ENCODE data around the gene ZNF490. TPM values are rescaled to one million over a fixed set of nuclear protein-coding genes. Genes with fewer than 3 reads are reported as not detected.

Gene ZNF490
- total and polyA plus RNA-seq, 10 of the 15 experiments (the other 5 are each of a cell fraction or from before 2014, with no cell fraction given), result 0.57 to 8.4 (median 3.2) TPM

DNA sequence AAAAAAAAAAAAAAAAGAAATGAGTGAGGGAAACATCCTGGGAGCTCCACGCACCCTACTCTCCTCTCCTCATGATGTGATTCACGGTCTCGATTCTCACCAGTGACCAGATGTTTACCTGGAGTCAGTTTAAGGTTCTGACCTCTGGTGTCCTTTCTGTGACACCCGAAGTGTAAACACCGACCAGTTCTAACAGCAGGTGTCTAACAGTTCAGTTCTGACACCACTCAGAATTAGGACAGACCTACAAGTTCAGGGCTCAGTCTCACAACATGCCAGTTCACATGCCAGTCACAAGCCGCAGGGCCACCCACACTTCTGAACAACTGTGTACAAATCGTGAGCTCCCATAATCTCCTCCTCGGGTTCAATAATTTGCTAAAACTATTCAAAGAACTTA is 65.3 kb downstream of the ZNF490 start:
- in situ Hi-C loops (cut with MboI) (no loop called here), intact Hi-C loops (cut with micrococcal nuclease; ENCODE audit: unreplicated experiment) (no loop called here)
- H3K4me3 ChIP-seq, result no peak overlapping the region
- ATAC-seq (no peak), FAIRE-seq (no peak), DNase-seq (ENCODE audit: low read depth, low spot score) (no peak)
- H3K27ac ChIP-seq (ENCODE audit: control insufficient read depth, insufficient read depth), result no peak overlapping the region
- no peak overlapping the region for H2AFZ ChIP-seq (ENCODE audit: control insufficient read depth, low read depth, low read length)
- no peaks in the 10 kb centered on the region for H3K4me1 ChIP-seq (ENCODE audit: control insufficient read depth, insufficient read depth, low read length)
- H3K79me2 ChIP-seq (ENCODE audit: control insufficient read depth, insufficient read depth, low read length), result peaks cover 18% of the 10 kb centered on the region
- H3K27me3 ChIP-seq (replicated peaks in 1 of 2; ENCODE audit: control insufficient read depth in 2 of 2, insufficient read depth in 2 of 2, low read length in 1 of 2), result no peaks in the 10 kb centered on the region
- no peak for TF ChIP-seq CHD2 (IDR thresholded peaks at IDR 0.05; ENCODE audit: borderline replicate concordance, low read depth, low read length)
- TF ChIP-seq SIN3A (IDR thresholded peaks at IDR 0.05; ENCODE audit: low read depth, low read length), result no peak
- no peak for TF ChIP-seq HDAC6 (IDR thresholded peaks at IDR 0.05; ENCODE audit: unreplicated experiment)
- TF ChIP-seq SMC3 (IDR thresholded peaks at IDR 0.05; ENCODE audit: borderline replicate concordance, low read length), result no peak
- no peak for TF ChIP-seq STAT3 (IDR thresholded peaks at IDR 0.05; ENCODE audit: low read depth, low read length)
- no peak for TF ChIP-seq RCOR1 (conservative IDR thresholded peaks at IDR 0.05; ENCODE audit: low read depth, low read length)
- TF ChIP-seq BRCA1 (IDR thresholded peaks at IDR 0.05; ENCODE audit: low read depth, low read length), result no peak
- no peak for TF ChIP-seq RAD21 (IDR thresholded peaks at IDR 0.05; ENCODE audit: insufficient read depth, low read depth, low read length)
- no peak for TF ChIP-seq CEBPZ (IDR thresholded peaks at IDR 0.05; ENCODE audit: low read depth, low read length)
- no peak for TF ChIP-seq IRF4 (IDR thresholded peaks at IDR 0.05; ENCODE audit: low read depth, low read length)
- TF ChIP-seq EED (IDR thresholded peaks at IDR 0.05; ENCODE audit: low read depth), result no peak
- no peak for TF ChIP-seq SMAD5 (IDR thresholded peaks at IDR 0.05; ENCODE audit: low read depth)
- no peak for TF ChIP-seq CUX1 (IDR thresholded peaks at IDR 0.05; ENCODE audit: insufficient replicate concordance, low read depth, low read length)
- TF ChIP-seq, protein P1, sequence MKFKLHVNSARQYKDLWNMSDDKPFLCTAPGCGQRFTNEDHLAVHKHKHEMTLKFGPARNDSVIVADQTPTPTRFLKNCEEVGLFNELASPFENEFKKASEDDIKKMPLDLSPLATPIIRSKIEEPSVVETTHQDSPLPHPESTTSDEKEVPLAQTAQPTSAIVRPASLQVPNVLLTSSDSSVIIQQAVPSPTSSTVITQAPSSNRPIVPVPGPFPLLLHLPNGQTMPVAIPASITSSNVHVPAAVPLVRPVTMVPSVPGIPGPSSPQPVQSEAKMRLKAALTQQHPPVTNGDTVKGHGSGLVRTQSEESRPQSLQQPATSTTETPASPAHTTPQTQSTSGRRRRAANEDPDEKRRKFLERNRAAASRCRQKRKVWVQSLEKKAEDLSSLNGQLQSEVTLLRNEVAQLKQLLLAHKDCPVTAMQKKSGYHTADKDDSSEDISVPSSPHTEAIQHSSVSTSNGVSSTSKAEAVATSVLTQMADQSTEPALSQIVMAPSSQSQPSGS (IDR thresholded peaks at IDR 0.05; ENCODE audit: low read length), result no peak
- TF ChIP-seq, protein P2, sequence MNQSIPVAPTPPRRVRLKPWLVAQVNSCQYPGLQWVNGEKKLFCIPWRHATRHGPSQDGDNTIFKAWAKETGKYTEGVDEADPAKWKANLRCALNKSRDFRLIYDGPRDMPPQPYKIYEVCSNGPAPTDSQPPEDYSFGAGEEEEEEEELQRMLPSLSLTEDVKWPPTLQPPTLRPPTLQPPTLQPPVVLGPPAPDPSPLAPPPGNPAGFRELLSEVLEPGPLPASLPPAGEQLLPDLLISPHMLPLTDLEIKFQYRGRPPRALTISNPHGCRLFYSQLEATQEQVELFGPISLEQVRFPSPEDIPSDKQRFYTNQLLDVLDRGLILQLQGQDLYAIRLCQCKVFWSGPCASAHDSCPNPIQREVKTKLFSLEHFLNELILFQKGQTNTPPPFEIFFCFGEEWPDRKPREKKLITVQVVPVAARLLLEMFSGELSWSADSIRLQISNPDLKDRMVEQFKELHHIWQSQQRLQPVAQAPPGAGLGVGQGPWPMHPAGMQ (IDR thresholded peaks at IDR 0.05; ENCODE audit: borderline replicate concordance), result no peak
- BruUV-seq (replicated peaks), result no TSS peak
- H3K9ac ChIP-seq (ENCODE audit: control insufficient read depth, insufficient read depth, low read length), result no peak overlapping the region
- H4K20me1 ChIP-seq (ENCODE audit: control insufficient read depth, insufficient read depth), result no peaks in the 10 kb centered on the region
- RAD21 ChIA-PET (ENCODE audit: unreplicated experiment), result interaction anchor here (0.7 kb wide), 1 partner anchor 560 kb away, joined by 3 read pairs; no protein-coding TSS in a partner anchor
- POLR2A ChIA-PET, result no interaction called here
- CTCF ChIA-PET, result no interaction called here
- SMC1A ChIA-PET (ENCODE audit: uncharacterized antibody, unreplicated experiment), result no interaction called here
- H3K4me2 ChIP-seq (ENCODE audit: control insufficient read depth, insufficient read depth), result no peak overlapping the region
- 94% methylated on average over 8 of the region's 8 CpGs for WGBS (ENCODE audit: insufficient coverage, insufficient replicate concordance, low lambda C conversion rate, missing lambda C conversion rate)
- peaks cover 0 to 9% of the 10 kb centered on the region in 2 experiments; a peak in 1 of 4 replicates for H3K36me3 ChIP-seq (ENCODE audit: control insufficient read depth in 2 of 2, insufficient read depth in 2 of 2, low read length in 1 of 2)
- peaks cover 37% of the 10 kb centered on the region for H3K9me3 ChIP-seq (replicated peaks; ENCODE audit: control insufficient read depth, insufficient read depth, low read length)

All from GM12878 (cell line).